ENCODE measurements around the gene NEUROD1.

NEUROD1 gene

GRCh38 chr2:181643151-181643550 lies 37.2 kb downstream of the NEUROD1 start:
- no peak for DNase-seq (ENCODE audit: low read depth in 1 of 2, low spot score in 1 of 2)

DNA sequence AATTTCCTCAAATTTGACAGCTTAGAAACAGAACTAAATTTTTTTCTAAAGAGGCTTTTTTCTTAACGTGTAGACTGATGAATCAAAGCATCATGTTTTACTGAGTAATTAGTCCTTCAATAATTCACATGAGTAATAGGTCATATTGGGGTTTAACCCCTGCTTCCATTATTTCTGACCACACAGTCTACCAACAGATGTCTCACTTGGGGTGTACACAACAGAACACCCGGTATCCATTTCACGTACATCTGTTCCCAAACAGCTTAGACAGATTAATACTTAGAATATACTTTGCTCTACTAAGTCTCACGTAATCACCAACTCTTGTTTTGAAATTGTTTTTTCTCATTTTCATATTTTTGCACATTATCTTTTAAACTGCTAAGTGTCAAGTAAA lies 38.2 kb downstream of the NEUROD1 start:
- DNase-seq (ENCODE audit: low read depth in 1 of 2, low spot score in 1 of 2): no peak

DNA sequence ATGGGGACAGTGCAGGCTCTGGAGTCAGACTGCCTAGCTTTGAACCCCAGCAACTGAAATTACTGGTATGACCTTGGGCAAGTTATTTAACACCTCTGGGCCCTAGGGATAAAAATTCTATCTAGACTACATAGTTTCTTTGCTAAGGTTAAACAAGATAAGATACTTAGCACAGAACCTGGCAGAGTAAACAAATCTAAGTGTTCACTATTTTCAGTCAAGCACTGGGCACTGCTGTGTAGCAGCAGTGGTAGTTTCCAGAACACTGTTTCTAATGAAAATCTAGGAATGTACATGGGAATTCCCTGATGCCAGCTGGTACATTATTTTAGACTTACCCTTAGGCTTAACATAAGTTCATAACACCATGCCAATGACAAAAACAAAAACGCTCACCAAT lies 40.6 kb downstream of the NEUROD1 start:
- DNase-seq (ENCODE audit: low read depth in 1 of 2, low spot score in 1 of 2): no peak

DNA sequence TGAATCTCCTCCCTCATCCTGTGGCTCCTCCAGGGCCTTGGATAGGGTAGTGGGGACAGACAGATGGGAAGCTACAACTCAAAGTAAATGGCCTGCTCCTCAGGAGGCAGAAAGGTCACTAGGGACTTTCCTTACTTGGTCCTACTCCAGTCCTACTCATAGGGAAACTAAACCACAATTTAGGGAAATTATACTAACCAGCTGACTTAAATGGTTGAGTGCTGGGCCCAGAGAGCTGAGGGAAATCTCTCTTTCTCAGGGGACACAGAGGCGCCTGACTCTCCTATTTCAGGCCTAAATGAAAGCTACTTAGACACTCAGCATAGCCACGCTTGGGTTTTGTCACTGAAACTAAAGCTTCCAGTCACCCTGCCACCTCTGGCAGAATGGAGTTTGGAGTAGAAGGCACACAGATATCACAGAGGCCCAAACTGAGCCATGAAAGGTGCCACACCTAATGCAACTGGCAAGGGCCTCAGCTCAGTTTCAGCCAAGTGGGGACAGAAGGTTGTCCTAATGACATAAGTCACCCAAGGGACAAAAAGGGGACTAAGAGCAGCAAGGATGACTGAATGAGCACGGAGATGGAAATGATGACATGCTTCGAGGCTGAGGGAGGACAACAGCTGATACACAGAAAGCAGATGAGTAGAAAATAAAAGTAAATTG lies 47.5 kb downstream of the NEUROD1 start:
- DNase-seq (ENCODE audit: low read depth in 1 of 2, low spot score in 1 of 2): no peak

DNA sequence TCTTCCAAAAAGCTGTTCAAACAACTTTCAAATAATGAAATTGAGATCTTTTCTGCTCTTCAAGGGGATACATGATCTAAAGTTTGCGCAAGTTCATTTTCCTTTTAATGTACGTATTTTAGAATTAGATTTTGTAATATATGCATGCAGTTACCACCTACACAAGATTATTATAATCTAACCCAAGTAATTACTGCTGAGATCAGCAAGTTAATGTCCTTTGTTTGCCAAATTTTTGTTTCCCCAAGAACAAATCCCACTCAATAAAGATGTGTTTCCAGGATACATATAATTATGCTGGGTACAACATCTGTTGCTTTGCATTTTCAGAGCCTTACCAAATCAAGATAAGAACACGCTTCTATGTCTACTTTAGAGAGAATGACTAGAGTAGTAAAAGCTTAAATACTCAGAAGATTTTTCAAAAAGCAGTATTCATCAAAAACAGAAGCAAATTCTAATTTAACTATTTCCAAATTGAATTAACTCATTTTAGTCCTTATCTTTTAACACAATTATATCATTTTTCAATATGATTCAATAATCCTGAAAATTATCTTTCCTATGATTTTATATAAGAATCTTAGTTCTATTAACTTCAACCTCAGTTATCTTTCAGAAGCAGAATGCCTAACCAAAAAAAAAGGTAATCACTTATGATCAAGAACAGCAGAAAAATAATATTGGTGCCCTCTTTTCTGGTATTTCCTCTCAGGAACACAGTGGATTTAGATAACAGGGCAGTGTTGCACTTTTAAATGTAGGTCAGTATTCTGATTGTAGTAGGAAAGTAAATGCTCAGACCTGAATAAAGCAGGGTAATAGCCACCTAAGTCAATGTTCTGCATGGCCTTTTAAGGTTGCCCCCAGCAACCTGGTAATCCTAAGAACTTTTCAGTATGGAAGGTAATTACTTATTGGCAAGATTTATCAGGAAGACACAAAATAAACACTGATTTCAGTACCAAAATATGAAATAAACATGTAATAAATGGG lies 51.4 kb downstream of the NEUROD1 start:
- DNase-seq (ENCODE audit: low read depth in 1 of 2, low spot score in 1 of 2): no peak

GRCh38 chr2:181627545-181627944 lies 52.8 kb downstream of the NEUROD1 start:
- DNase-seq (ENCODE audit: low read depth in 1 of 2, low spot score in 1 of 2): no peak

DNA sequence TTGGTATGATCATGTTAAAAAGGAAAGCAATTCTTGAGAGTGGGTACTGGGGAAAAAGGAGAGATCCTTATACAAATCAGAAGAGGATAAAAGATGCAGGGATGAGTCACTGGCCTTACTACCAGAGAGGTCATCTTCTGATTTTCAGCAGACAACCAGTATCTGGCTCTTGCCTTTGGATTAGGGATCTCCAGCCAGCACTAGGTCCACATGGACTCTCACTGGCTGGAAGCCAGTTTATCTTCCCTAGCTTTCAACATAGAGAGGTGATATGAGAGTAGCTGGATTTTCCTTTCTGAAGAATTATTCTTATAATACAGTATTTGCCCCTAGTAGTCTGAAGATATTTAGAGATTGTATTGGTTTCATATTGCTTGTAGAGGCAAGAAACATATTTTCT lies 53.6 kb downstream of the NEUROD1 start:
- DNase-seq (ENCODE audit: low read depth in 1 of 2, low spot score in 1 of 2): no peak

Data from stimulated activated CD4-positive, alpha-beta T cell treated with anti-CD3 and anti-CD28 coated beads, Interleukin-15, amount 100 ng/mL, for 1 hour (primary cell).